DOHH2 (cell line): ENCODE results near the gene PNMA8A.

Source experiments
- EZH2phosphoT487 ChIP-seq: fragments of 200-600 bp; sonication (generic); IDR thresholded peaks from 2 replicates; pipeline ENCODE4 v1.6.1; 2017; ENCODE audit warnings: borderline replicate concordance, mild to moderate bottlenecking, antibody characterized with exemption, low read length, moderate library complexity, mixed read lengths
- TF ChIP-seq, protein P1 (sequence below): fragments of 200-600 bp; sonication (generic); IDR thresholded peaks from one replicate; pipeline ENCODE4 v1.5.1; 2014; ENCODE audit warnings: antibody characterized with exemption, mild to moderate bottlenecking, low read depth, low read length; ENCODE audit not compliant: poor library complexity, severe bottlenecking

DNA sequence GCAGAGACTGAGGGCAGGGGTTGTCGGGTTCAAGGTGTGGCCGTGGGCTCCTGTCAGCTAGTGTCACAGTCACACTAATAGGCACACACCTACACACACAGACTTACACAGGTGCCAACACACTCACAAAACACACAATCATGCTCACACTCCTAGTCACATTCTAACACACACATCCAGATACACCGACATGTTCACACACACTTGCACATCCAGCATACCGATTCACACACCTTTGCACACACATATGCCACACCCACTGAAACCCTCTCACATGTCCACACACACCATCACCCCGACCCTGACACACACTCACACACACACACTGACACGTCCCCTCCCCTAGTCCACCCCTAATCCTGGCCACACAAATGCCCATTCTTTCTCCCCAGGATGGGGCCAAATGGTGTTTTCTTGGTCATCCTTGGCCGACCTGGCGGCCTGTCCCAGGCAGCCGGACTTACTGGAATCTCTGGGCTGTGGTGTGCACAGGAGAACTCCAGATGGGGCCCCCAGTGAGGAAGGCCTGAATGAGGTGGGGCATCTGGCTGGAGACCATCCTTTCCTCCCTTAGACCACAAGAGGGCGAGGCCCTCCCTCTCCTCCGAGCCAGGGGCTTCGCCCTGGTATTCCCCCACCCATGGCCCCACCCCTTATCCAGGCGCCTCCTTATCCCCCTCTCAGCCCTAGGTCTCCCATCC is 43.4 kb upstream of the PNMA8A start:
- TF ChIP-seq, protein P1, sequence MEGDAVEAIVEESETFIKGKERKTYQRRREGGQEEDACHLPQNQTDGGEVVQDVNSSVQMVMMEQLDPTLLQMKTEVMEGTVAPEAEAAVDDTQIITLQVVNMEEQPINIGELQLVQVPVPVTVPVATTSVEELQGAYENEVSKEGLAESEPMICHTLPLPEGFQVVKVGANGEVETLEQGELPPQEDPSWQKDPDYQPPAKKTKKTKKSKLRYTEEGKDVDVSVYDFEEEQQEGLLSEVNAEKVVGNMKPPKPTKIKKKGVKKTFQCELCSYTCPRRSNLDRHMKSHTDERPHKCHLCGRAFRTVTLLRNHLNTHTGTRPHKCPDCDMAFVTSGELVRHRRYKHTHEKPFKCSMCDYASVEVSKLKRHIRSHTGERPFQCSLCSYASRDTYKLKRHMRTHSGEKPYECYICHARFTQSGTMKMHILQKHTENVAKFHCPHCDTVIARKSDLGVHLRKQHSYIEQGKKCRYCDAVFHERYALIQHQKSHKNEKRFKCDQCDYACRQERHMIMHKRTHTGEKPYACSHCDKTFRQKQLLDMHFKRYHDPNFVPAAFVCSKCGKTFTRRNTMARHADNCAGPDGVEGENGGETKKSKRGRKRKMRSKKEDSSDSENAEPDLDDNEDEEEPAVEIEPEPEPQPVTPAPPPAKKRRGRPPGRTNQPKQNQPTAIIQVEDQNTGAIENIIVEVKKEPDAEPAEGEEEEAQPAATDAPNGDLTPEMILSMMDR: no peak
- TF ChIP-seq EZH2phosphoT487: no peak
